GM12891 (cell line): ENCODE measurements around the gene OAT.
A peak's percentile ranks its signal among the peaks of the same experiment; 100 is the strongest.

Experiments used
- DNase-seq: peaks from one replicate; pipeline ENCODE4 v3.0.0; 2011; ENCODE audit warnings: low spot score; ENCODE audit not compliant: insufficient read length
- FAIRE-seq: peaks from 2 replicates; lab custom pipeline; 2011; peaks lifted over from hg19 to GRCh38; lab: Jason Lieb, UNC
- PAX5 ChIP-seq: IDR thresholded peaks from 2 replicates; pipeline ENCODE4 v1.6.1; 2011; ENCODE audit warnings: low read length, moderate library complexity, mild to moderate bottlenecking; ENCODE audit not compliant: insufficient read depth, severe bottlenecking
- POLR2A ChIP-seq: IDR thresholded peaks from 2 replicates; pipeline ENCODE4 v1.6.1; 2011; ENCODE audit warnings: low read depth, low read length, control low read depth
- POLR2AphosphoS5 ChIP-seq: IDR thresholded peaks from 2 replicates; pipeline ENCODE4 v1.6.1; 2011; ENCODE audit warnings: low read depth, low read length, control low read depth
- POU2F2 ChIP-seq: IDR thresholded peaks from 2 replicates; pipeline ENCODE4 v1.6.1; 2011; ENCODE audit warnings: low read depth, mild to moderate bottlenecking, control low read depth, low read length, moderate library complexity
- SPI1 ChIP-seq: IDR thresholded peaks from 2 replicates; pipeline ENCODE4 v1.6.1; 2011; ENCODE audit warnings: low read depth, low read length, control low read depth
- TAF1 ChIP-seq: IDR thresholded peaks from 2 replicates; pipeline ENCODE4 v1.6.1; 2011; ENCODE audit warnings: low read depth, low read length, control low read depth

The OAT gene

GRCh38 chr10:124356701-124357560 is 61.8 kb downstream of the OAT start:
- TF ChIP-seq POLR2AphosphoS5 (no peak), SPI1 (no peak), POLR2A (no peak), POU2F2 (no peak), TAF1 (no peak), PAX5 (no peak)
- no peak for FAIRE-seq
- no peak for DNase-seq

GRCh38 chr10:124354411-124355382 is 64.0 kb downstream of the OAT start:
- FAIRE-seq (peak; percentile 83), DNase-seq (peak; percentile 59)
- TF ChIP-seq TAF1 (no peak), POU2F2 (no peak), POLR2AphosphoS5 (no peak), PAX5 (no peak), POLR2A (no peak), SPI1 (no peak)

GRCh38 chr10:124353896-124354295 is 64.8 kb downstream of the OAT start:
- TF ChIP-seq PAX5: no peak
- no peak for TF ChIP-seq SPI1
- TF ChIP-seq POLR2AphosphoS5: no peak
- no peak for TF ChIP-seq TAF1
- TF ChIP-seq POU2F2: no peak
- TF ChIP-seq POLR2A: no peak
- DNase-seq (no peak), FAIRE-seq (no peak)

GRCh38 chr10:124353091-124353815 is 65.5 kb downstream of the OAT start:
- DNase-seq: no peak
- FAIRE-seq: no peak
- no peak for TF ChIP-seq SPI1
- TF ChIP-seq POU2F2: no peak
- no peak for TF ChIP-seq PAX5
- TF ChIP-seq POLR2A: no peak
- no peak for TF ChIP-seq TAF1
- TF ChIP-seq POLR2AphosphoS5: no peak

GRCh38 chr10:124351481-124352220 is 67.1 kb downstream of the OAT start:
- no peak for DNase-seq
- FAIRE-seq: no peak
- TF ChIP-seq POU2F2 (no peak), POLR2A (no peak), SPI1 (no peak), POLR2AphosphoS5 (no peak), TAF1 (no peak), PAX5 (no peak)

GRCh38 chr10:124350806-124351205 is 67.9 kb downstream of the OAT start:
- FAIRE-seq (no peak), DNase-seq (no peak)
- TF ChIP-seq TAF1 (no peak), SPI1 (no peak), POLR2A (no peak), POLR2AphosphoS5 (no peak), POU2F2 (no peak), PAX5 (no peak)

GRCh38 chr10:124349996-124350280 is 68.8 kb downstream of the OAT start:
- FAIRE-seq: no peak
- no peak for DNase-seq
- TF ChIP-seq POLR2AphosphoS5 (no peak), POU2F2 (no peak), TAF1 (no peak), POLR2A (no peak), SPI1 (no peak), PAX5 (no peak)

GRCh38 chr10:124349231-124349995 is 69.3 kb downstream of the OAT start:
- DNase-seq (no peak), FAIRE-seq (no peak)
- TF ChIP-seq TAF1 (no peak), SPI1 (no peak), POLR2AphosphoS5 (no peak), PAX5 (no peak), POU2F2 (no peak), POLR2A (no peak)

GRCh38 chr10:124348801-124349200 is 69.9 kb downstream of the OAT start:
- FAIRE-seq (no peak), DNase-seq (no peak)
- TF ChIP-seq PAX5: no peak
- no peak for TF ChIP-seq TAF1
- TF ChIP-seq POLR2A: no peak
- TF ChIP-seq POLR2AphosphoS5: no peak
- TF ChIP-seq POU2F2: no peak
- TF ChIP-seq SPI1: no peak
